Hepatocyte (in vitro differentiated cells): ENCODE measurements around the gene BLM. TPM values are rescaled to one million over a fixed set of nuclear protein-coding genes. Genes with fewer than 3 reads are reported as not detected.

Experiments
- DNase-seq: peaks from one replicate; pipeline ENCODE4 v3.0.0-alpha.2; 2016; ENCODE audit warnings: low spot score
- H2AFZ ChIP-seq: fragments of 200-600 bp; sonication (generic); 2 replicates; pipeline ENCODE4 v1.6.0; 2016; ENCODE audit warnings: antibody characterized with exemption, mild to moderate bottlenecking
- H3K27ac ChIP-seq: fragments of 200-600 bp; sonication (generic); 2 replicates; pipeline ENCODE4 v1.5.1; 2016; ENCODE audit warnings: mild to moderate bottlenecking
- H3K27me3 ChIP-seq: fragments of 200-600 bp; sonication (generic); 2 replicates; pipeline ENCODE4 v1.6.1; 2016
- H3K36me3 ChIP-seq: fragments of 200-600 bp; sonication (generic); replicated peaks from 2 replicates; pipeline ENCODE4 v1.5.1; 2016; ENCODE audit warnings: low read depth; ENCODE audit not compliant: insufficient read depth
- H3K4me1 ChIP-seq: fragments of 200-600 bp; sonication (generic); 2 replicates; pipeline ENCODE4 v1.5.1; 2016; ENCODE audit warnings: mild to moderate bottlenecking, moderate library complexity; ENCODE audit not compliant: insufficient read depth
- H3K4me2 ChIP-seq: fragments of 200-600 bp; sonication (generic); 2 replicates; pipeline ENCODE4 v1.6.0; 2016
- H3K4me3 ChIP-seq: fragments of 200-600 bp; sonication (generic); 2 replicates; pipeline ENCODE4 v1.5.1; 2016; ENCODE audit warnings: mild to moderate bottlenecking
- H3K79me2 ChIP-seq: fragments of 200-600 bp; sonication (generic); 2 replicates; pipeline ENCODE4 v1.6.0; 2017; ENCODE audit warnings: mild to moderate bottlenecking
- H3K9me2 ChIP-seq: fragments of 200-600 bp; sonication (generic); replicated peaks from 2 replicates; pipeline ENCODE4 v1.6.0; 2017; ENCODE audit warnings: mild to moderate bottlenecking; ENCODE audit not compliant: insufficient read depth
- H3K9me3 ChIP-seq: fragments of 200-600 bp; sonication (generic); 2 replicates; pipeline ENCODE4 v1.5.1; 2016; ENCODE audit warnings: low read depth, mild to moderate bottlenecking
- H4K20me1 ChIP-seq: fragments of 200-600 bp; sonication (generic); 2 replicates; pipeline ENCODE4 v1.6.0; 2016; ENCODE audit warnings: mild to moderate bottlenecking; ENCODE audit not compliant: insufficient read depth, poor library complexity, severe bottlenecking
- EZH2 ChIP-seq: fragments of 200-600 bp; sonication (generic); IDR thresholded peaks from 2 replicates; pipeline ENCODE4 v1.6.1; 2016; ENCODE audit warnings: antibody characterized with exemption, mild to moderate bottlenecking, borderline replicate concordance
- EZH2phosphoT487 ChIP-seq: fragments of 200-600 bp; sonication (generic); IDR thresholded peaks from one replicate; pipeline ENCODE4 v1.6.1; 2018; ENCODE audit warnings: antibody characterized with exemption, mild to moderate bottlenecking, low read depth, moderate library complexity; ENCODE audit not compliant: unreplicated experiment, severe bottlenecking
- WGBS: methylation state at CpG from one replicate; pipeline ENCODE4 v1.1.6; 2016; ENCODE audit warnings: low lambda C conversion rate; ENCODE audit errors: missing lambda C conversion rate; 5-methylcytosine and 5-hydroxymethylcytosine counted together
- polyA plus RNA-seq: library from polyadenylated mRNA; unstranded; fragments of >200 nt; fragmentation: Nextera tagmentation; extraction: Ambion mirVana; gene quantifications from 2 replicates; pipeline ENCODE4 v1.2.1, GENCODE V29; 2016
- total RNA-seq: library from RNA; depleted of rRNA; stranded (reverse); fragments of >200 nt; gene quantifications from 2 replicates; pipeline ENCODE4 v1.2.3, GENCODE V29; 2014
- TF ChIP-seq, protein P1 (sequence below): fragments of 200-600 bp; sonication (generic); IDR thresholded peaks from 2 replicates; pipeline ENCODE4 v1.5.1; 2016; ENCODE audit warnings: antibody characterized with exemption, mild to moderate bottlenecking; ENCODE audit not compliant: poor library complexity

BLM gene
- total and polyA plus RNA-seq, 2 experiments from 2014 or later, result 1.7 to 3.5 TPM

- Histone ChIP-seq H3K4me3 (no peak overlapping the region), H3K4me2 (no peak overlapping the region), H3K36me3 (no peaks in the 10 kb centered on the region), H3K79me2 (no peaks in the 10 kb centered on the region), H2AFZ (no peak overlapping the region), H3K9me2 (no peaks in the 10 kb centered on the region), H3K4me1 (peaks cover 4% of the 10 kb centered on the region), H4K20me1 (no peaks in the 10 kb centered on the region), H3K9me3 (no peaks in the 10 kb centered on the region), H3K27ac (no peak overlapping the region), H3K27me3 (no peaks in the 10 kb centered on the region)
- TF ChIP-seq EZH2phosphoT487 (no peak), EZH2 (no peak)
- TF ChIP-seq, protein P1, sequence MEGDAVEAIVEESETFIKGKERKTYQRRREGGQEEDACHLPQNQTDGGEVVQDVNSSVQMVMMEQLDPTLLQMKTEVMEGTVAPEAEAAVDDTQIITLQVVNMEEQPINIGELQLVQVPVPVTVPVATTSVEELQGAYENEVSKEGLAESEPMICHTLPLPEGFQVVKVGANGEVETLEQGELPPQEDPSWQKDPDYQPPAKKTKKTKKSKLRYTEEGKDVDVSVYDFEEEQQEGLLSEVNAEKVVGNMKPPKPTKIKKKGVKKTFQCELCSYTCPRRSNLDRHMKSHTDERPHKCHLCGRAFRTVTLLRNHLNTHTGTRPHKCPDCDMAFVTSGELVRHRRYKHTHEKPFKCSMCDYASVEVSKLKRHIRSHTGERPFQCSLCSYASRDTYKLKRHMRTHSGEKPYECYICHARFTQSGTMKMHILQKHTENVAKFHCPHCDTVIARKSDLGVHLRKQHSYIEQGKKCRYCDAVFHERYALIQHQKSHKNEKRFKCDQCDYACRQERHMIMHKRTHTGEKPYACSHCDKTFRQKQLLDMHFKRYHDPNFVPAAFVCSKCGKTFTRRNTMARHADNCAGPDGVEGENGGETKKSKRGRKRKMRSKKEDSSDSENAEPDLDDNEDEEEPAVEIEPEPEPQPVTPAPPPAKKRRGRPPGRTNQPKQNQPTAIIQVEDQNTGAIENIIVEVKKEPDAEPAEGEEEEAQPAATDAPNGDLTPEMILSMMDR, result no peak
- WGBS, result 73% methylated on average over 12 of the region's 12 CpGs
- no peak for DNase-seq
Observed at GRCh38 chr15:90828111-90828510, 111.0 kb downstream of the BLM start.

DNA sequence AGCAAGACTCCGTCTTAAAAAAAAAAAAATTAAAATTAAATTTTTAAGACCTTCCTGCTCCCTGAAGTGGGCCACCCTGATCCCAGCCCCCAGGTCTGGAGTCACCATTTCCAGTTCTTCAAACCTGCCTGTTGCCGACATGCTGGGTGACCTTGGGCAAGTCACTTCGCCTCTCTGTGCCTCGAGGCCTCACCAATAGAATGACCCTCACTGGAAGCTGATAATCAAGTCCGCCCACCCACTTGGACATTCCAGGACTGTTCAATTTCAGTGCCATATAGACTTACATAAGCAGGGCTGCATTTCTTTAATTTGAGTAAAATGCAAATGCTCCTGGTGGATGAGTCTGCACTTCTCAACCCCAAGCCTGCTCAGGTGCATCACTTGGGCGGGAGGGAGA lies 112.0 kb downstream of the BLM start:
- no peak for TF ChIP-seq EZH2phosphoT487
- TF ChIP-seq, protein P1, result no peak
- TF ChIP-seq EZH2, result no peak
- Histone ChIP-seq H3K4me3 (no peak overlapping the region), H3K9me3 (no peaks in the 10 kb centered on the region), H4K20me1 (no peaks in the 10 kb centered on the region), H3K27me3 (no peaks in the 10 kb centered on the region), H3K4me1 (no peaks in the 10 kb centered on the region), H3K36me3 (no peaks in the 10 kb centered on the region), H3K4me2 (no peak overlapping the region), H3K79me2 (no peaks in the 10 kb centered on the region), H2AFZ (no peak overlapping the region), H3K9me2 (no peaks in the 10 kb centered on the region), H3K27ac (no peak overlapping the region)
- 96% methylated on average over 6 of the region's 6 CpGs for WGBS
- DNase-seq, result no peak

GRCh38 chr15:90829942-90830440 lies 112.8 kb downstream of the BLM start:
- Histone ChIP-seq H3K27ac (no peak overlapping the region), H3K4me1 (no peaks in the 10 kb centered on the region), H3K9me3 (no peaks in the 10 kb centered on the region), H3K79me2 (no peaks in the 10 kb centered on the region), H3K4me3 (no peak overlapping the region), H2AFZ (no peak overlapping the region), H4K20me1 (no peaks in the 10 kb centered on the region), H3K4me2 (no peak overlapping the region), H3K9me2 (no peaks in the 10 kb centered on the region), H3K27me3 (no peaks in the 10 kb centered on the region), H3K36me3 (no peaks in the 10 kb centered on the region)
- TF ChIP-seq EZH2phosphoT487 (no peak), EZH2 (no peak)
- TF ChIP-seq, protein P1, result no peak
- 84% methylated on average over 15 of the region's 15 CpGs for WGBS
- DNase-seq, result no peak

- Histone ChIP-seq H3K4me2 (no peak overlapping the region), H3K4me1 (peaks cover 5% of the 10 kb centered on the region), H3K79me2 (no peaks in the 10 kb centered on the region), H3K9me2 (no peaks in the 10 kb centered on the region), H3K4me3 (no peak overlapping the region), H2AFZ (no peak overlapping the region), H3K27ac (no peak overlapping the region), H3K27me3 (no peaks in the 10 kb centered on the region), H3K9me3 (no peaks in the 10 kb centered on the region), H4K20me1 (no peaks in the 10 kb centered on the region), H3K36me3 (no peaks in the 10 kb centered on the region)
- no peak for DNase-seq
- 69% methylated on average over 5 of the region's 5 CpGs for WGBS
- TF ChIP-seq EZH2phosphoT487, result no peak
- TF ChIP-seq EZH2, result no peak
Observed at GRCh38 chr15:90834626-90835025, 117.5 kb downstream of the BLM start.
